HEK293T (cell line): ENCODE data around the gene SH3GLB2.

Experiments used
- CTCF ChIA-PET: fragments of 350-600 bp; formaldehyde crosslinking; extraction: SDS; loops from one replicate; lab custom pipeline; 2021; ENCODE audit warnings: antibody characterized with exemption, inconsistent platforms; lab: Yijun Ruan, JAX
- POLR2A ChIA-PET: fragments of 350-600 bp; formaldehyde crosslinking; extraction: SDS; loops from one replicate; lab custom pipeline; 2020; ENCODE audit warnings: antibody characterized with exemption, inconsistent platforms; lab: Yijun Ruan, JAX
- DNase-seq: peaks from one replicate; pipeline ENCODE4 v3.0.0; 2012; ENCODE audit warnings: mixed read lengths; ENCODE audit errors: extremely low spot score
- ARNT ChIP-seq: fragments of 450-650 bp; IDR thresholded peaks from 2 replicates; pipeline ENCODE4 v1.6.1; 2017; ENCODE audit warnings: mild to moderate bottlenecking
- BHLHE40 ChIP-seq: fragments of 450-650 bp; IDR thresholded peaks from 2 replicates; pipeline ENCODE4 v1.6.1; 2016; ENCODE audit warnings: mild to moderate bottlenecking, moderate library complexity, borderline replicate concordance
- CTBP1 ChIP-seq: fragments of 450-650 bp; IDR thresholded peaks from 2 replicates; pipeline ENCODE4 v1.6.1; 2016; ENCODE audit warnings: borderline replicate concordance
- ELF4 ChIP-seq: fragments of 450-650 bp; IDR thresholded peaks from 2 replicates; pipeline ENCODE4 v1.6.1; 2017; ENCODE audit warnings: antibody characterized with exemption
- FOXA1 ChIP-seq: fragments of 450-650 bp; IDR thresholded peaks from 2 replicates; pipeline ENCODE4 v1.6.1; 2016; ENCODE audit warnings: mild to moderate bottlenecking
- FOXK2 ChIP-seq: fragments of 450-650 bp; IDR thresholded peaks from 2 replicates; pipeline ENCODE4 v1.6.1; 2016; ENCODE audit warnings: mild to moderate bottlenecking
- FOXM1 ChIP-seq: fragments of 450-650 bp; IDR thresholded peaks from 2 replicates; pipeline ENCODE4 v1.6.1; 2017; ENCODE audit warnings: mild to moderate bottlenecking, borderline replicate concordance
- HDGF ChIP-seq: fragments of 450-650 bp; IDR thresholded peaks from 2 replicates; pipeline ENCODE4 v1.6.1; 2017; ENCODE audit warnings: antibody characterized with exemption, borderline replicate concordance
- L3MBTL2 ChIP-seq: fragments of 450-650 bp; conservative IDR thresholded peaks from 2 replicates; pipeline ENCODE4 v1.6.1; 2016; ENCODE audit warnings: mild to moderate bottlenecking
- LEF1 ChIP-seq: fragments of 450-650 bp; IDR thresholded peaks from 2 replicates; pipeline ENCODE4 v1.6.1; 2017; ENCODE audit warnings: mild to moderate bottlenecking, borderline replicate concordance
- NFRKB ChIP-seq: fragments of 450-650 bp; IDR thresholded peaks from 2 replicates; pipeline ENCODE4 v1.6.1; 2016; ENCODE audit warnings: mild to moderate bottlenecking, moderate library complexity
- SP1 ChIP-seq: fragments of 450-650 bp; IDR thresholded peaks from 2 replicates; pipeline ENCODE4 v1.6.1; 2017
- SUZ12 ChIP-seq: fragments of 450-650 bp; IDR thresholded peaks from 2 replicates; pipeline ENCODE4 v1.6.1; 2016; ENCODE audit warnings: mild to moderate bottlenecking
- TARDBP ChIP-seq: fragments of 450-650 bp; IDR thresholded peaks from 2 replicates; pipeline ENCODE4 v1.6.1; 2016
- ZNF384 ChIP-seq: fragments of 450-650 bp; IDR thresholded peaks from 2 replicates; pipeline ENCODE4 v1.6.1; 2016
- TF ChIP-seq, protein P1 (sequence below): fragments of 450-650 bp; IDR thresholded peaks from 2 replicates; pipeline ENCODE4 v1.6.1; 2016

The SH3GLB2 gene

DNA sequence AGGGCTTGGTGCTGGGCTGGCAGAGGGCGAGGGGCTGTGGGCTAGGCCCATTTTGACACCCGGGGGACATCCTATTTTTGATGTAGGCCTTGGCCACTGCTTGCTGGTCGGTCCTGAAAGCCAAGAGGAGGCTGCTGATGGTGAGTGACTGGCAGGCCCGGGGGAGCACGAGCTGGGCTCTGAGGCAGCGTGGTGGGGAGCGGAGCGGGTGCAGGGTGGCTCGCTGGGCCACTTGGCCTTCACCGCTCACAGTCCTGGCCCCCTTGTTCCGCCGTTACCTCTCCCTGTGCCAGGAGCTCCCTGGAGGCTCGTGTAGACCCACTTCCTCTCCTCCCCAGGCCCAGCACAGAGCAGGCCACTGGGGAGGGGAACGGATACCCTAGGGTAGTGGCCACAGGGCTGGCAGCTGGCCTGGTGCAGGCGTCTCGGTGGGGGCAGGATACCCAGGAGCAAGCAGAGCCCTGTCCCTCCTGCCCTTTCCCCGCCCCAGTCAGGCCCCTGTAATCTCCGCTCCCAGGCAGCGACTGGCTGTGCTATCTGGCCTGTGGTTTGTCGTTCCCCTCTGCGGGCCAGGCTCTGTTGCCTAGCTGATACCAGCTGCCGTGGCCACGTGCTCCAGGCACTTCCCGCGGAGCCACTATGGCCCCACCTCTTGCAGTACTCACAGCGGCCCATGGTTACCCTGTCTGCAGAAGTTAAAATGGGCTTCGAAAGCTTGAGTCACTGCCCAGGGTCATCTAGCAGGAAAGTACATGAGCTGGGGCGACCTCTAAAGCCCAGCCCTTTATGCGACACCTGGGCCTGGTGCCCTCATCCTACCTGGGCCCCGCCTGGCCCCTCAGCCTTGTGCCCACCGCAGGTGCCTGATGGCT is 41.1 kb upstream of the SH3GLB2 start:
- DNase-seq, result no peak
- ChIA-PET POLR2A (interaction anchor here (1.4 kb wide), 1 partner anchor 12 kb away, joined by 10 read pairs; the partner anchor contains the start of gene DOLPP1), CTCF (no interaction called here)
- TF ChIP-seq TARDBP (no peak), L3MBTL2 (no peak), CTBP1 (no peak)

DNA sequence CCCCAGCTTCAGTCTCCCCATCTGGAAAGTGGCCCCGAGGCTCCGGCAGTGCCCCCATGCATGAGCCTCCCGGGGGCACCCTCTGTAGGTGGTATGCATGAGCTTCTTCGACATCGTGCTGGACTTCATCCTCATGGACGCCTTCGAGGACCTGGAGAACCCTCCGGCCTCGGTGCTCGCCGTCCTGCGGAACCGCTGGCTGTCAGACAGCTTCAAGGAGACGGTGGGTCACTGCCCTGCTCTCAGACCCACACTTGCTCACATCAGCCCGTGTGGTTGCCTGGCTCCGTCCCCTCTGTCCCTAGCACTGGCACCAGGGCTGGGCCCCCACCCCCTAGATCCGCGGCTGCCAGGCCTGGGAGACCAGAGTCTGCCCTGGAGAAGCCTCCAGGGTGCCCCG is 40.0 kb upstream of the SH3GLB2 start:
- DNase-seq, result no peak
- ChIA-PET POLR2A (no interaction called here), CTCF (no interaction called here)
- TF ChIP-seq ZNF384 (no peak), LEF1 (no peak), TARDBP (no peak)

DNA sequence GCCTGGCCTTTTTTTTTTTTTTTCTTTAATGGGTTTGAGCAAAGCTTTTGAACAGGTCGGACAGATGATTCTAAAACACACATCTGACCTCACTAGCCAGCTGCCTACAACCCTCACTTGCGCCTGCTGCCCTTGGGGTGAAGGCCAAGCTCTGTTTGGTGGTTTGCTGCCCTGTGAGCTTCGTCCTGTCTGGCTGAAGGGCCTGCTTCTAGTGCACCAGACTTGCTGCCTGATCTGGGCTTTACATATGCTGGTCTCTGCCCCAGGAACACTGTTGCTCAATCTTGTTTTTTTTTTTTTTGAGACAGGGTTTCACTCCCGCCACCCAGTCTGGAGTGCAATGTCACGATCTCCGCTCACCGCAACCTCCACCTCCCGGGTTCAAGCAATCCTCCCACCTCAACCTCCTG is 36.4 kb upstream of the SH3GLB2 start:
- no peak for DNase-seq
- POLR2A ChIA-PET, result no interaction called here
- TF ChIP-seq, protein P1, sequence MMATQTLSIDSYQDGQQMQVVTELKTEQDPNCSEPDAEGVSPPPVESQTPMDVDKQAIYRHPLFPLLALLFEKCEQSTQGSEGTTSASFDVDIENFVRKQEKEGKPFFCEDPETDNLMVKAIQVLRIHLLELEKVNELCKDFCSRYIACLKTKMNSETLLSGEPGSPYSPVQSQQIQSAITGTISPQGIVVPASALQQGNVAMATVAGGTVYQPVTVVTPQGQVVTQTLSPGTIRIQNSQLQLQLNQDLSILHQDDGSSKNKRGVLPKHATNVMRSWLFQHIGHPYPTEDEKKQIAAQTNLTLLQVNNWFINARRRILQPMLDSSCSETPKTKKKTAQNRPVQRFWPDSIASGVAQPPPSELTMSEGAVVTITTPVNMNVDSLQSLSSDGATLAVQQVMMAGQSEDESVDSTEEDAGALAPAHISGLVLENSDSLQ, result no peak
- no peak for TF ChIP-seq L3MBTL2
- CTCF ChIA-PET, result no interaction called here

DNA sequence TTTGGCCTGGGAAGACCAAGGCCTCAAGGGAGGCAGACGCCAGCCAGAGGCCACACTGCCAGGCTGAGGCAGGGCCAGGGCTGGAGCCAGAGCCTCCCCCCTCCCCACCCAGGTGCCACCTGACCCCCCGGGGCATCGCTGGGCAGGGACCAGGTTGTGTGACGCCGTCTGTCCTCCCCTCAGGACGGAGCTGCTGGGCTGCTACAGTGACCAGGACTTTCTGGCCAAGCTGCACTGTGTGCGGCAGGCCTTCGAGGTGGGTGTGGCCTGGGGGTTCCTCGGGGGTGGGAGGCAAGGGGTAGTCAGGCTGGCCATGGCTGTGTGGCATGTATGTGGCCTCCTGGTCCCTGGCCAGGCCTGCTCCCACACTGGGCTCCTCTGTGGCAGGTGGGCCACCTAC is 34.9 kb upstream of the SH3GLB2 start:
- ChIA-PET POLR2A (interaction anchor here (0.5 kb wide), 1 partner anchor 15 kb away, joined by 3 read pairs; no protein-coding TSS in a partner anchor), CTCF (no interaction called here)
- DNase-seq, result no peak
- TF ChIP-seq ELF4 (no peak), FOXA1 (no peak), SUZ12 (no peak), LEF1 (no peak), TARDBP (no peak), ZNF384 (no peak), L3MBTL2 (no peak)

DNA sequence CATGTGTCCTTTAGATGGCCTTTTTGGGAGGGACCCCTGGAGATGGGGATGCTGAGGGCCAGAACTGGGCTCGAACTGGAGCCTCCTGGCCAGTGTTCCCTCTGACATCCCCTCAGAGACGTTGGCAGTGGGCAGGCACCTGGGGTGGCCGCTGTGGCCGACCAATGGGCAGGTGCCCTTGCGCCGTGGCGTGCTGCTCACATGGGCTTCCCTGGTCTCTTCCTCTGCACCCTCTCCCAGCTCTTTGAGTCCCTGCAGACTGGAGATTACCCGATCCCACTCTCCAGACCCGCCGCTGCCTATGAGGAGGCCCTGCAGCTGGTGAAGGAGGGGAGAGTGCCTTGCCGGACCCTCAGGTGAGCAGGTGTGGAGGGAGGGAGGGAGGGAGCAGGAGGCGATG is 32.9 kb upstream of the SH3GLB2 start:
- POLR2A ChIA-PET, result no interaction called here

DNA sequence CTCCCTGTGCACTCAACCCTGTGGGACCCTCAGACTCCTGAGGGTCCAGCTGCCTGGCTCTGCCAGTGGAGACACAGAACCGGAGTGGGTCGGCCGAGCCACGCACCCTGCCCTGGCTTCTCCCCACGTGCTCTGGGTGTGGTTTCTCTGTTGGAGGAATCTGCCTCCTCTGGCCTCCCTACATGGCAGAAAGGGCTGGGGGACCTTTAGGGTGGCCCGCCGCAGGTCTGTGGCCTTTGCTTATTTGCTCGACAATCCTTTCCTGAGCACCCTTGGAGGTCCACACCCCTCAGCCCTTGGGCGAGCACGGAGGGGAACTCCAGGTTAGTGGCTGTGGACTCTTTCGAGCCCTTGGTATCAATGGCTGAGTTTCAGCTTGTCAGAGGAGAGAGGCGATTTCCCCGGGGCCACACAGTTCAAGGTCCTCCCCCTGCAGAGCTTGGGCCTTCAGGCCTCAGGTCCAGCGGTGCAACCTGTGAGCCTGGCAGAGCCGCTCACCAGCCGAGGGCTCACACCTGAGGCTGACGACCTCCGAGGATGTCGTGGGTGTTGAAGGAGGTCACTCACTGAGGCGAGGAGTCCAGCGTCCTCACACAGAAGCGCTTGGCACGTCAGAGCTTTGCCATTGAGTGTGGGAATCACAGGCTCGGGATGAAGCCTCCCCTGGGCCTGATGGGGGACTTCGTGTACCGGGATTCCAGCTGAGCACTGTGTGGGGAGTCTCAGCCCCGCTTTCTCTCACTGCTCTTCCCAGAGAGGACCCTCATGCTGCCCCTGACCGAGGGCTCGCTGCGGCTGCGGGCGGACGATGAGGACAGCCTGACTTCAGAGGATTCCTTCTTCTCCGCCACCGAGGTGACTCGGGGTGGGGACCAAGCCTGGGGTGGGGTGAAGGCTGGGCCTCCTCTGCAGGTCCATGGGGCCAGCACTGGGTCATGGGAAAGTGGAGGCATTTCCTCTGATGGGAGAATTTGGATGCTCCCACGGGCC is 32.0 kb upstream of the SH3GLB2 start:
- DNase-seq, result no peak
- POLR2A ChIA-PET, result no interaction called here
- CTCF ChIA-PET, result no interaction called here
- no peak for TF ChIP-seq ZNF384
- TF ChIP-seq, protein P1, result no peak
- TF ChIP-seq L3MBTL2, result no peak
- TF ChIP-seq FOXK2, result no peak
- TF ChIP-seq TARDBP, result no peak
- no peak for TF ChIP-seq CTBP1
- TF ChIP-seq LEF1, result no peak
- no peak for TF ChIP-seq ELF4
- TF ChIP-seq HDGF, result no peak
- TF ChIP-seq FOXM1, result no peak
- TF ChIP-seq SUZ12, result no peak
- TF ChIP-seq ARNT, result no peak
- no peak for TF ChIP-seq FOXA1
- no peak for TF ChIP-seq BHLHE40
- TF ChIP-seq SP1, result no peak
- TF ChIP-seq NFRKB, result no peak

More for the DNA sequence above, 32.9 kb upstream of the SH3GLB2 start:
- no peak for DNase-seq
- CTCF ChIA-PET, result no interaction called here
- TF ChIP-seq L3MBTL2 (no peak), LEF1 (no peak), FOXK2 (no peak), BHLHE40 (no peak), ZNF384 (no peak), ELF4 (no peak), NFRKB (no peak), SUZ12 (no peak), FOXM1 (no peak), TARDBP (no peak), HDGF (no peak), CTBP1 (no peak)
- TF ChIP-seq, protein P1, result no peak
